DLD1 (cell line): Measurements from ENCODE around the gene BMERB1.
"Not testable (repeated sequence)": the region's sequence is repeated elsewhere in the genome, so short reads cannot be mapped to it uniquely, and the experiment has no call there.

Experiments
- in situ Hi-C: cut with HindIII; loops from 2 replicates; pipeline ENCODE4 v1.10.0; 2017; ENCODE audit warnings: low sequenced_read_pairs

The BMERB1 gene

GRCh38 chr16:15607221-15607699 is 172.9 kb downstream of the BMERB1 start:
- in situ Hi-C loops, result not testable (repeated sequence)

GRCh38 chr16:15607700-15608396 is 173.5 kb downstream of the BMERB1 start:
- in situ Hi-C loops, result no loop called here

- in situ Hi-C loops, result no loop called here
These were observed 174.3 kb downstream of the BMERB1 start for GRCh38 chr16:15608398-15609285.

GRCh38 chr16:15609286-15609649 is 174.9 kb downstream of the BMERB1 start:
- in situ Hi-C loops, result no loop called here

GRCh38 chr16:15610369-15610871 is 176.0 kb downstream of the BMERB1 start:
- in situ Hi-C loops, result no loop called here

- in situ Hi-C loops, result no loop called here
These were observed 177.2 kb downstream of the BMERB1 start for GRCh38 chr16:15611610-15612009.

- in situ Hi-C loops, result no loop called here
These were observed 179.3 kb downstream of the BMERB1 start for GRCh38 chr16:15613676-15614075.

GRCh38 chr16:15616012-15616411 is 181.6 kb downstream of the BMERB1 start:
- in situ Hi-C loops, result no loop called here

- in situ Hi-C loops, result no loop called here
These were observed 182.2 kb downstream of the BMERB1 start for GRCh38 chr16:15616475-15617165.

- in situ Hi-C loops, result no loop called here
These were observed 183.5 kb downstream of the BMERB1 start for GRCh38 chr16:15617901-15618300.

GRCh38 chr16:15618392-15618791 is 184.0 kb downstream of the BMERB1 start:
- in situ Hi-C loops, result no loop called here

GRCh38 chr16:15620611-15621195 is 186.3 kb downstream of the BMERB1 start:
- in situ Hi-C loops, result no loop called here

GRCh38 chr16:15621456-15621855 is 187.1 kb downstream of the BMERB1 start:
- in situ Hi-C loops, result no loop called here

GRCh38 chr16:15621889-15622288 is 187.5 kb downstream of the BMERB1 start:
- in situ Hi-C loops, result no loop called here

GRCh38 chr16:15631730-15632409 is 197.5 kb downstream of the BMERB1 start:
- in situ Hi-C loops, result no loop called here

GRCh38 chr16:15635926-15636325 is 201.5 kb downstream of the BMERB1 start:
- in situ Hi-C loops, result no loop called here

- in situ Hi-C loops, result no loop called here
These were observed 202.0 kb downstream of the BMERB1 start for GRCh38 chr16:15636392-15636873.
